ENCODE results near the gene USP4. TPM values are rescaled to one million over a fixed set of nuclear protein-coding genes. Genes with fewer than 3 reads are reported as not detected.
"Not testable (repeated sequence)": the region's sequence is repeated elsewhere in the genome, so short reads cannot be mapped to it uniquely, and the experiment has no call there.

Gene USP4
- total RNA-seq, 1 experiment from 2014 or later, result 32.8 TPM

- DNase-seq (ENCODE audit: low spot score), result no peak
- CTCF ChIA-PET, result no interaction called here
- no peaks in the 10 kb centered on the region for H3K36me3 ChIP-seq (ENCODE audit: insufficient read depth, low read length, poor library complexity, severe bottlenecking)
- TF ChIP-seq, protein P1, sequence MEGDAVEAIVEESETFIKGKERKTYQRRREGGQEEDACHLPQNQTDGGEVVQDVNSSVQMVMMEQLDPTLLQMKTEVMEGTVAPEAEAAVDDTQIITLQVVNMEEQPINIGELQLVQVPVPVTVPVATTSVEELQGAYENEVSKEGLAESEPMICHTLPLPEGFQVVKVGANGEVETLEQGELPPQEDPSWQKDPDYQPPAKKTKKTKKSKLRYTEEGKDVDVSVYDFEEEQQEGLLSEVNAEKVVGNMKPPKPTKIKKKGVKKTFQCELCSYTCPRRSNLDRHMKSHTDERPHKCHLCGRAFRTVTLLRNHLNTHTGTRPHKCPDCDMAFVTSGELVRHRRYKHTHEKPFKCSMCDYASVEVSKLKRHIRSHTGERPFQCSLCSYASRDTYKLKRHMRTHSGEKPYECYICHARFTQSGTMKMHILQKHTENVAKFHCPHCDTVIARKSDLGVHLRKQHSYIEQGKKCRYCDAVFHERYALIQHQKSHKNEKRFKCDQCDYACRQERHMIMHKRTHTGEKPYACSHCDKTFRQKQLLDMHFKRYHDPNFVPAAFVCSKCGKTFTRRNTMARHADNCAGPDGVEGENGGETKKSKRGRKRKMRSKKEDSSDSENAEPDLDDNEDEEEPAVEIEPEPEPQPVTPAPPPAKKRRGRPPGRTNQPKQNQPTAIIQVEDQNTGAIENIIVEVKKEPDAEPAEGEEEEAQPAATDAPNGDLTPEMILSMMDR (conservative IDR thresholded peaks at IDR 0.05; ENCODE audit: low read depth, low read length), result no peak
- TF ChIP-seq EZH2 (IDR thresholded peaks at IDR 0.05; ENCODE audit: borderline replicate concordance, low read depth, low read length, poor library complexity, severe bottlenecking), result no peak
- no peaks in the 10 kb centered on the region for H3K4me1 ChIP-seq (ENCODE audit: insufficient read depth, low read length, poor library complexity, severe bottlenecking)
- intact Hi-C loops (cut with micrococcal nuclease; ENCODE audit: unreplicated experiment), result no loop called here
- no peaks in the 10 kb centered on the region for H3K27me3 ChIP-seq (replicated peaks; ENCODE audit: insufficient read depth, low read depth, low read length, poor library complexity)
- no peak overlapping the region for H3K27ac ChIP-seq (ENCODE audit: low read depth, low read length, poor library complexity, severe bottlenecking)
- BruUV-seq (replicated peaks), result no TSS peak
- H3K9me3 ChIP-seq (ENCODE audit: low read depth, low read length, poor library complexity, severe bottlenecking), result no peaks in the 10 kb centered on the region
- no peak overlapping the region for H3K4me3 ChIP-seq (ENCODE audit: low read depth, low read length, poor library complexity, severe bottlenecking)
- POLR2A ChIA-PET (ENCODE audit: low non-redundant PET), result no interaction called here
These were observed 95.2 kb downstream of the USP4 start for GRCh38 chr3:49244581-49245205.

DNA sequence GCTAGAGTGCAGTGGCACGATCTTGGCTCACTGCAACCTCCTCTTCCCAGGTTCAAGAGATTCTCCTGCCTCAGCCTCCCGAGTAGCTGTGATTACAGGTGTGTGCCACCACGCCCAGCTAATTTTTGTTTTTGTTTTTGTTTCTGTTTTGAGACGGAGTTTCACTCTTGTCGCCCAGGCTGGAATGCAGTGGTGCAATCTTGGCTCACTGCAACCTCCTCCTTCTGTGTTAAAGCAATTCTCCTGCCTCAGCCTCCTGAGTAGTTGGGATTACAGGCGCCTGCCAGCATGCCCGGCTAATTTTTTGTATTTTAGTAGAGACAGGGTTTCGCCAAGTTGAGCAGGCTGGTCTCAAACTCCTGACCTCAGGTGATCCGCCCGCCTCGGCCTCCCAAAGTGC is 99.8 kb downstream of the USP4 start:
- BruUV-seq (replicated peaks), result not testable (repeated sequence)

DNA sequence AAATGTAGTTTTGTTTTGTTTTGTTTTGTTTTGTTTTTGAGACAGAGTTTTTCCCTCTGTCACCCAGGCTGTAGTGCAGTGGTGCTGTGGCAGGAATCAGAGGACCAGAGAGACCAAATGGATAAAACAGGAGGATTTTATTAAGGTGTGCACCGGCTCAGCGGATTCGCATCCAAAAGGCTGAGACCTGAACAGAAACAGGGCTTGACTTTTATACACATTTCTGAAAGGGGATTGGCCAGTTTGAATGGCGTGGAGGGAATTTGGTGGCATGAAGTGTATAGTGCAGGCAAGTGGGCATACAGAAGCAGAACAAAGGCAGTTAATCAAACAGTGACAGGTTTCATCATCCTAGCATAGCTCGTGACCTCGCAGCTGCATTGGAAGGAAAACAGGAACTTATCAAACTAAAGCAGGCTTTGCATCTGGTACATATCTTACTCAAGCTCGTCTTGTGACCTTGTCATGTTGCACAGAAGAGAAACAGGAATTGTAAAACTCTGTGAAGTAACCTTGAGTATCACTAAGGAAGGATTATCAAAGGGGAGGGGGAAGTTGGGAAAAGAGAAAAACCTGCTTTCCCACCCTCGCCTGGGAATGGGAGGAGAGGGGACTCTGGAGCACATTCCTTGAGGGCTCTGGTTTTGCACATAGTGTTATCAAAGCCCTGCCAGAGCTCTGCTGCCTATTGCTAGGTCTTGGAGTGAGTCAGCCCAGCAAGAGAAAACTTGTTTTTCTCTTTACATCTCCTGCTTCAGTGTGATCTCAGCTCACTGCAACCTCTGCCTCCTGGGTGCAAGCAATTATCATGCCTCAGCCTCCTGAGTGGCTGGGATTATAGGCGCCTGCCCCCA is 101.4 kb downstream of the USP4 start:
- Histone ChIP-seq H3K27ac (ENCODE audit: low read depth, low read length, poor library complexity, severe bottlenecking) (no peak overlapping the region), H3K36me3 (ENCODE audit: insufficient read depth, low read length, poor library complexity, severe bottlenecking) (no peaks in the 10 kb centered on the region), H3K4me3 (ENCODE audit: low read depth, low read length, poor library complexity, severe bottlenecking) (no peak overlapping the region), H3K27me3 (replicated peaks; ENCODE audit: insufficient read depth, low read depth, low read length, poor library complexity) (no peaks in the 10 kb centered on the region), H3K9me3 (ENCODE audit: low read depth, low read length, poor library complexity, severe bottlenecking) (no peaks in the 10 kb centered on the region), H3K4me1 (ENCODE audit: insufficient read depth, low read length, poor library complexity, severe bottlenecking) (no peaks in the 10 kb centered on the region)
- CTCF ChIA-PET, result no interaction called here
- TF ChIP-seq, protein P1 (conservative IDR thresholded peaks at IDR 0.05; ENCODE audit: low read depth, low read length), result no peak
- no peak for TF ChIP-seq EZH2 (IDR thresholded peaks at IDR 0.05; ENCODE audit: borderline replicate concordance, low read depth, low read length, poor library complexity, severe bottlenecking)
- BruUV-seq (replicated peaks), result no TSS peak
- intact Hi-C loops (cut with micrococcal nuclease; ENCODE audit: unreplicated experiment), result no loop called here
- POLR2A ChIA-PET (ENCODE audit: low non-redundant PET), result no interaction called here
- DNase-seq (ENCODE audit: low spot score), result no peak

More for the DNA sequence above, 99.8 kb downstream of the USP4 start:
- H3K27ac ChIP-seq (ENCODE audit: low read depth, low read length, poor library complexity, severe bottlenecking); CTCF ChIA-PET; H3K27me3 ChIP-seq (replicated peaks; ENCODE audit: insufficient read depth, low read depth, low read length, poor library complexity); H3K4me1 ChIP-seq (ENCODE audit: insufficient read depth, low read length, poor library complexity, severe bottlenecking); H3K4me3 ChIP-seq (ENCODE audit: low read depth, low read length, poor library complexity, severe bottlenecking); POLR2A ChIA-PET (ENCODE audit: low non-redundant PET); DNase-seq (ENCODE audit: low spot score); intact Hi-C loops (cut with micrococcal nuclease; ENCODE audit: unreplicated experiment); H3K36me3 ChIP-seq (ENCODE audit: insufficient read depth, low read length, poor library complexity, severe bottlenecking); H3K9me3 ChIP-seq (ENCODE audit: low read depth, low read length, poor library complexity, severe bottlenecking): not testable (repeated sequence)

Data from A673 (cell line).